GM10847 (cell line): ENCODE results near the gene C18orf54.

Source experiments
- POLR2A ChIP-seq: IDR thresholded peaks from 2 replicates; pipeline ENCODE4 v1.6.1; 2011; ENCODE audit not compliant: insufficient read length; ENCODE audit errors: extremely low read depth

The C18orf54 gene

DNA sequence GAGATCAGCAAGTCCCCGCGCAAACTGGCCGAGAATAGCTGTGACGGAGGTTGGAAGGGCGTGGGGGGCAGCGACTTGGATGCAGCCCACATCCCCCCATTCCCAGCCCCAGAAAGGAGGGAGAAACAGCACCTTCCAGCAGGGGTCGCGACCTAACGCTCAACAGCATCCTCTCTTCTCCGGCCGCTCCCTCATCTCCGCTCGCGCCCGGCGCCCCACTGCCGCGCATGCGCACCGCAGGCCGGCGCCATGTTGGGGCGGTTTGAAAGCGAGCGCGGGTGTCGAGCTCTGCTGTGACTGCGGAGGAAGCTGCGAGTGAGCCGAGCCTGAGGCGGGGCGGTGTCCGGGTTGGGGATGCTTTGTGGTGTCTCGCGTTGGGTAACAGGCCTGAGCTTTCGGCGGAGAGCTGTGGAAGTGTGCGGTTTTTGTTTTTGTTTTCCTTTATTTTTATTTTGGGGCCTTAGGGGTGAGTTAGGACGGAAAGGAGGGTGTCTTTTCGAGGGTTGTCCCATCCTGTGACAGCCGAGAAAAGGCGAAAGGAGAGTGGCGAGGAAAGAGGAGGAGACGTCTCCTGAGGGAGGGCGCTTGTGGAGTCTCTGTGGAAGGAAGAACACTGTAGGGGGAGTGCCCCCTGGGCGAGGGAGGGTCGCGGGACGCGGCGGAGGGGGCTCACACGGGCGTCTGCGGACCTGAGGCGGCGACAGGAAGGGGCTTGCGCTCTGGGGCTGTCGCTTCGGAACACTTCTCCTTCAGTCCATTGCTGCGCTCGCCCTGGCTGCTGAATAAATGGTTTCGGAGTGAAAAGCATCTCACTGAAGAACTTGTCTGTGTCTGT is at the start of gene C18orf54, which contains the start of gene STARD6:
TSS of gene C18orf54 (plus strand) at position 247 of the 835 bp plus-strand sequence. CDS start 2,667 bp downstream, outside the sequence.
TSS of gene STARD6 (minus strand) at position 199 of the 835 bp plus-strand sequence. CDS start 3,285 bp downstream, outside the sequence.
- TF ChIP-seq POLR2A: peak; percentile 87

DNA sequence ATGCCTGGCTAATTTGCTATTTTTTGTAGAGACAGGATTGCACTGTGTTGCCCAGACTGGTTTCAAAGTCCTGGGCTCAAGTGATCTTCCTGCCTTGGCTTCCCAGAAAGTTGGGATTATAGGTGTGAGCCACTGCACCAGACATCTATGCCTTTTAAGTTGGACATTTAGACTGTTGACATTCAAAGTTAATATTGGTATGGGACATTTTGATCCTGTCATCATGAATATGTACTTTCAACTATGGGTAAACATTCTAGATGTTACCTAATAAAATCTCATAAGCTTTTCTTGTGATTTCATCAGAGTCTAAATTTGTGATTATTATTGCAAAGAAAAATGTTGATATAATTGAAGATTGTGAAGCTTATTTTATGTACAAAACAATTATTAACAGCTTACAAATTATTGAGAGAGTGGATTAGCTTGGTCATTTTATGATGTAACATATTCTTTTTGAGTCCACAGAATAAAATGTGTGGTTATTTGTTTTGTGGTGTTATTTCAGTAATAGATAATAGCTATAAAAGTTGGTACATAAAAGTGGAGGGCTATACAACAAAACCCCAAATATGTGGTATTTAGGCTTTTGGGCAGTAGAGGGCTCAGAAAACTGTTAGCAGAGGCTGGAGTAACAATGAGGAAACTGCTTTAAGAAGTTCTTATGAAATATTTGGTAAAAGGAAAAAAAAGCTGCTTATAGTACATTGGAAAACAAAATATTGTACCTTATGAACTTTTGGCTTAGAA is 41.5 kb upstream of the C18orf54 start:
- no peak for TF ChIP-seq POLR2A

DNA sequence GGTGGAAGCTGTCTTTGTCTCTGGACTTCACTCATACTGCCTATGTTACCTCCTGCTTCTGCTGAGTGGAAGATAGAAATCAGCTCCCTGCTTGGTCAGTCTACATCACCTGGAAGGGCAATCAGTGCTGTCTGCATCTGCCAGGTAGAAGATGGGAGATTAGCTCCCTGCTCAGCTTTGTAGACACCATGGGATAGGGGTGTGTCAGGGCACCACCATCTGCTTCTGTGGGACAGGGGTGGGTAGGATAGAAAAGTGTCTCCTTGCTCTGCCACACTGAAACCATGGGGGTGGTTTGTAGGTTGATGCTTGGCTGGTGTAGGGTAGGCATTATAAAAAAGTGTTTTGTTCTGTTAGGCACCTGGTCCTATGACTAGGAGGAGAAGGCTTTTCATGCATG is 34.1 kb upstream of the C18orf54 start:
- no peak for TF ChIP-seq POLR2A

DNA sequence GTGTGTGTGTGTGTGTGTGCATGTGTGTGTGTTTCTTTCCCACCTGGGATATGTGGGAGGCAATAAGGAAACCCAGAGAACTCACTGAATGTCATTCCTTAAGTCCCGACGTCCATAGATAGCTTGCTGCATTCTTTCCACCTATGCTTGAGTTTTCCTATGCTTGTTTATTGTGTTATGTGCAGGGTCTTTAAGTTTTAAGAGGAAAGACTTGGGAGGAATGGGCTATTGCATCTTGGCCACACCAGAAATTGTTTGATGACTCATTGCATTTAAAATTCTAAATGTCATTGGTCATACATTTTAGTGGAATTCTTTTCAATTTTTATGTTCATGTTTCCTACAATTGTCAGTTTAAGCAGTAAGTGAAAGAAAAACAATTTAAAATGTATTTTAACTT is 33.7 kb upstream of the C18orf54 start:
- TF ChIP-seq POLR2A: no peak

DNA sequence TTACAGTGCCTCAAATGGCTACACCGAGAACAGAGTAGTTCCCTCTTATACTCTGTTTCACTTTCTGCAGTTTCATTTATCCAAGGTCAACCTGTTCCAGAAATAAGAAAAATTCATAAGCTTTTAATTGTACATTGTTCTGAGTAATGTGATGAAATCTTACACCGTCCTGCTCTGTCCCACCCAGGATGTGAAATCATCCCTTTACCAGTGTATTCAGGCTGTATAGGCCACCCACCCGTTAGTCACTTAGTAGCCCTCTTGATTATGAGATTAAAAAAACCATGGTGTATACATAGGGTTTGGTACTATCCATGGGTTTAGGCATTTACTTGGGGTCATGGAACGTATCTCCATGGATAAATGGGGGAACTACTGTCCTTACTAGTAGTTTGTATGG is 29.9 kb upstream of the C18orf54 start:
- TF ChIP-seq POLR2A: no peak

- no peak for TF ChIP-seq POLR2A
These were observed 27.9 kb upstream of the C18orf54 start for GRCh38 chr18:54329787-54330186.

DNA sequence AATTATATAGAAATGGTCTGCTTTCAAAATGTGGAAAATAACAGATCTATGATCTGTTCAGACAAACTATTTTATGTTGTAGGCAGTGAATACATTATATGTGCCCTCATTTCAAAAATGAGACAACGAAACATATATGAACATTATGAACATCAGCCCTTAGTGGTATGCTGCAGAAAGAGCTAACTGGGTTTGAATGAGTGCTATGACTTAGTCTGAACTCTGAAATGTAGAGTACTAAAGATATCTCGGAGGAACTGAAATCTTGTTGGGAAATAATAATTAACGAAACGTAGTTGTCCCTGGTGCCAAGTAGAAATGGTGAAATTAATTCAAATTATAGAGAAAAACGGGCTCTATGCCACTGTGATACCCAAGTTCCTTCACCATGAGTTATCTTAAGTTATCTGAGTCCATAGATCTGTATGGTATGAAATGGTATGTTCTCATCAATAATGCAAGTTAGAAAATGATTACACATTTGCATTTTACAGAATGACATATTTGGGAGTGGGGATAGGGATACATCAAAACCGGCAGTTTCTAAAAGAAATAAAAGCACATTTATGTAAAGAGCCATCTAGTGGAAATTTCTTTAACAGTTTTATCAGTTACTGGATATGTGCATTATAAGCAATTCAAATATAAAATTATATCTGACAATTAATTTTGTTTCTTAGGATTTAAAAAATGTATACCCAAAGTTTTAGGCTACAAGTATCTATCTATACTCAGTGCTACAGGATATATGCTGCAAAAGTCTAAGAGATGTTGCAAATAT is 26.7 kb upstream of the C18orf54 start:
- no peak for TF ChIP-seq POLR2A

DNA sequence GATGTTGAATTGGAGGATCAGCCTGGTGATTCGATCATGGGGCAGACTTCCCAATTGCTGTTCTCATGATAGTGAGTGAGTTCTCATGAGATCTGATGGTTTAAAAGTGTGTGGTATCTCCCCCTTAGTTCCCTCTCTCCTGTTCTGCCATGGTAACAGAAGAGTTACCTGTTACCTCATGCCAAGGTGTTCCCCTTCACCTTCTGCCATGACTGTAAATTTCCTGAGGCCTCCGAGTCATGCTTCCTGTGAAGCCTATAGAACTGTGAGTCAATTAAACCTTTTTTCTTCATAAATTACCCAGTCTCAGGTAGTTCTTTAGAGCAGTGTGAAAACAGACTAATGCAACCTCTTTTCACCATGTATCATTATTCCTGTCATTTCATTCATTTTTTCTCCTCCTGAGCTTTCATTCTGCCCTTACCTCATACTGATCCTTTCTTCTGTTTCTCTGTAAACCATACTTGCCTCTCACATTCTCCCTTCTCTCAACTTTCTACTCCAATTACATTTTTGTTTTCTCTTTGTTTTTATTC is 22.0 kb upstream of the C18orf54 start:
- TF ChIP-seq POLR2A: no peak

- TF ChIP-seq POLR2A: no peak
These were observed 19.5 kb upstream of the C18orf54 start for GRCh38 chr18:54338230-54338629.

GRCh38 chr18:54351186-54351585 is 6.5 kb upstream of the C18orf54 start:
- TF ChIP-seq POLR2A: no peak

DNA sequence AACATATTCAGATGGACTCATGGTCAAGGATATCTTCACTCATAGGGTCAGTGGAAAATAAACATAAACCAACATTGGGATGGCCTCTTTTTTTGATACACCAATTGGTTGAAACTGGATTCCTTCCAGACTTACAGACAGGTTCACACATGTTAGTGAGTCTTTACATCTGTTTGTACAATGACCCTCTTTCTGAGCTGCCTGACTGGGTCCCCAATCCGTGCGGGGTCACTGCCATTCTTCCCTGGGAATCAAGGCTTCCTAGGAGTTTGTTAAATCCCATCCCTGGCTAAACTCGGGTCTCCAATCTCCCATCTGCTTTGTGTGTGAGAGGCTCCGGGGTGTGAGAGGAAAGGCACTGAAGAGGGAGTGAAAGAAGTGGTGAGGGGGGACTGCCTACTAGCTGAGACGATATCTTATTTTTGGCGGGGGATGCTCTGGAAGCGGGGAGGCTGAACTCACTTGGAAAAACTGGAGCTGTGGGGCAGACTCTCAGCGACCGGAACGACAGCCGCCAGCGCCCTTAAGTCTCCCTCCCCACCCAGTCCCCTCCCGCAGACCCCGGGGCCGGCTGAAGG is 535 bp upstream of the C18orf54 start:
- TF ChIP-seq POLR2A: no peak

DNA sequence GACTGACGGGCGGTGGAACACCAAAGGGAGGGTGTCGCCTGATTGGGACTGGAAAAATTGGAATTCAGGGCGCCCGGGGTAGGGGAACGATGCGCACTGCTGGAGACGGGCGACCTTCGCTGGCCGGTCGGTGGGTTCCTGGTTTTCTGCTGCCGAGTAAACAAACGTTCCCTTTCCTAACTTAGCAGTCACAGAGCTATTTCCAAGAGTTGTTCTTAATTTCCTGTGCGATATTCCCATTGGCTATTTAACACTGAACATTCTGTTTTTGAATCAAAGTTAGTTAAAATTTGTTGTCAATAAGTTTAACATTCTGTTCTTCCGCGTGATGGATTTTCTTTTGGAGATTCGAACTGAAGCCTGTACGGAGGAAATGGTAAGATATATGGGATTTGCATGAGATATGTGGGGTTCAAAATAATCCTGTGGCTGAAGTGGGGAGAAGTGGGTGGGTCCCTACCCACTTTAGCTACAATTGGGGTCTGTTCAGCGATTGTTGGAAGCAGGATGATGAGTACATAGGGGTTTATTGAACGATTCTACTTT is 862 bp downstream of the C18orf54 start:
- TF ChIP-seq POLR2A: no peak

GRCh38 chr18:54359233-54359632 is 1.5 kb downstream of the C18orf54 start:
- TF ChIP-seq POLR2A: no peak

DNA sequence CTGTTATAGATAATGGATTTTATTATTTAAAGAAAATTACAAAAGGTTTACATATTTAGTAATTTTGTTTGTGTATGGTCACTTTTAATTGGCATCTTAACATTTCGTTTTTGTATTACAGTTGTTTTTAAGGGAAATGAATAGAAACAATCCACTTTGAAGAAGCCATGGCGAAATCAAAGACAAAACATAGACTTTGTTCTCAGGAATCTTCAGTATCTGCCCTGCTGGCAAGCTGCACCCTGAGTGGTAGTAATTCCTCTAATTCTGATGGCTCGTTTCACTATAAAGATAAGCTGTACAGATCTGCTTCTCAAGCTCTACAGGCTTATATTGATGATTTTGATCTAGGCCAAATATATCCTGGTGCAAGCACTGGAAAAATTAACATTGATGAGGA is 2.7 kb downstream of the C18orf54 start:
- TF ChIP-seq POLR2A: no peak

DNA sequence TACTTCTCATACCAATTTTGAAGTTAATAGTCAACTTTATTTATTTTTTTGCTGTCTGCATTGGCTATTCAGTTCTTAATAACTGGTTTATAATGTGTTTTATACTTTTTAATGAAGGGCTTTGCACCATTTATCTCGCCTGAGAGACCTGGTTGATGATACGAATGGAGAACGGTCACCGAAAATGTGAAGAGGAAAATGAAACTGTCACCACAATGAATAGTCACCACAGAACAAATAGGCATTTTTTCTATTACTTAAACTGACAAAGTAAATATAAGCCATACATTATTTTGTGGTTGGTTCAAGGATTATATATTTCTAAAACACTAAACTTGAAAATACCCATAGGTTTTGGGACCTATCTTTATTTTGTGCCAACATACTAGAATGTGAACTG is 20.4 kb downstream of the C18orf54 start:
- no peak for TF ChIP-seq POLR2A

- TF ChIP-seq POLR2A: no peak
These were observed 23.9 kb downstream of the C18orf54 start for GRCh38 chr18:54381640-54382039.
